SK-N-SH treated with all-trans-retinoic acid at 6 μM for 48 hours (cell line): ENCODE measurements around the gene ALPP.

Source experiments
- ATAC-seq: fragments of 200-7000 bp; cut with Tn5 transposase; 3 replicates; pipeline ENCODE4 v1.9.1; 2020; ENCODE audit warnings: mild to moderate bottlenecking, moderate library complexity
- ARNTL ChIP-seq: fragments of 450-650 bp; formaldehyde crosslinking; IDR thresholded peaks from 2 replicates; pipeline ENCODE4 v1.5.0; 2020; ENCODE audit warnings: low read depth, mild to moderate bottlenecking, moderate library complexity, borderline replicate concordance
- BACH2 ChIP-seq: fragments of 250-450 bp; sonication (Bioruptor Pico); IDR thresholded peaks from 2 replicates; pipeline ENCODE4 v1.9.0; 2021; ENCODE audit warnings: mild to moderate bottlenecking, borderline replicate concordance
- CSDC2 ChIP-seq: fragments of 250-450 bp; sonication (Bioruptor Pico); IDR thresholded peaks from 2 replicates; pipeline ENCODE4 v1.5.0; 2020; ENCODE audit warnings: mild to moderate bottlenecking, moderate library complexity
- CSRNP3 ChIP-seq: fragments of 250-450 bp; sonication (Bioruptor Pico); IDR thresholded peaks from 2 replicates; pipeline ENCODE4 v1.5.1; 2021; ENCODE audit warnings: mild to moderate bottlenecking, moderate library complexity
- GLIS3 ChIP-seq: fragments of 250-450 bp; sonication (Bioruptor Pico); IDR thresholded peaks from 2 replicates; pipeline ENCODE4 v1.5.0; 2020; ENCODE audit warnings: mild to moderate bottlenecking, moderate library complexity
- ISL1 ChIP-seq: fragments of 250-450 bp; sonication (Bioruptor Pico); IDR thresholded peaks from 2 replicates; pipeline ENCODE4 v2.1.2; 2022; ENCODE audit warnings: mild to moderate bottlenecking, moderate library complexity
- OSR1 ChIP-seq: fragments of 250-450 bp; sonication (Bioruptor Pico); IDR thresholded peaks from 2 replicates; pipeline ENCODE4 v1.8.0; 2022; ENCODE audit warnings: moderate library complexity, mild to moderate bottlenecking, inconsistent platforms
- PATZ1 ChIP-seq: fragments of 250-450 bp; sonication (Bioruptor Pico); IDR thresholded peaks from 2 replicates; pipeline ENCODE4 v1.8.0; 2020; ENCODE audit warnings: mild to moderate bottlenecking, moderate library complexity, borderline replicate concordance
- POU6F1 ChIP-seq: fragments of 250-450 bp; sonication (Bioruptor Pico); IDR thresholded peaks from 2 replicates; pipeline ENCODE4 v1.8.0; 2021; ENCODE audit warnings: low read depth, mild to moderate bottlenecking, moderate library complexity, borderline replicate concordance
- PPARA ChIP-seq: fragments of 250-450 bp; sonication (Bioruptor Pico); IDR thresholded peaks from 2 replicates; pipeline ENCODE4 v1.5.0; 2020; ENCODE audit warnings: mild to moderate bottlenecking, borderline replicate concordance
- SNAI2 ChIP-seq: fragments of 250-450 bp; sonication (Bioruptor Pico); IDR thresholded peaks from 2 replicates; pipeline ENCODE4 v1.5.0; 2020; ENCODE audit warnings: mild to moderate bottlenecking, moderate library complexity
- TCF4 ChIP-seq: fragments of 250-450 bp; sonication (Bioruptor Pico); IDR thresholded peaks from 2 replicates; pipeline ENCODE4 v1.8.0; 2021; ENCODE audit warnings: mild to moderate bottlenecking, moderate library complexity, borderline replicate concordance
- TOX ChIP-seq: fragments of 250-450 bp; sonication (Bioruptor Pico); IDR thresholded peaks from 2 replicates; pipeline ENCODE4 v1.8.0; 2021; ENCODE audit warnings: mild to moderate bottlenecking, moderate library complexity, borderline replicate concordance
- ZC3H10 ChIP-seq: fragments of 250-450 bp; sonication (Bioruptor Pico); IDR thresholded peaks from 2 replicates; pipeline ENCODE4 v1.5.1; 2021; ENCODE audit warnings: mild to moderate bottlenecking, moderate library complexity
- ZFP3 ChIP-seq: fragments of 250-450 bp; sonication (Bioruptor Pico); IDR thresholded peaks from 2 replicates; pipeline ENCODE4 v1.5.0; 2020; ENCODE audit warnings: mild to moderate bottlenecking, moderate library complexity
- ZFP30 ChIP-seq: fragments of 450-650 bp; formaldehyde crosslinking; IDR thresholded peaks from 2 replicates; pipeline ENCODE4 v1.5.0; 2022; ENCODE audit warnings: mild to moderate bottlenecking, moderate library complexity
- ZNF565 ChIP-seq: fragments of 450-650 bp; formaldehyde crosslinking; conservative IDR thresholded peaks from 2 replicates; pipeline ENCODE4 v1.5.0; 2020; ENCODE audit warnings: low read depth, mild to moderate bottlenecking, moderate library complexity
- ZNF70 ChIP-seq: fragments of 450-650 bp; formaldehyde crosslinking; IDR thresholded peaks from 2 replicates; pipeline ENCODE4 v1.5.0; 2020; ENCODE audit warnings: mild to moderate bottlenecking, moderate library complexity
- ZNF8 ChIP-seq: fragments of 450-650 bp; formaldehyde crosslinking; IDR thresholded peaks from 2 replicates; pipeline ENCODE4 v1.5.0; 2020; ENCODE audit warnings: mild to moderate bottlenecking, moderate library complexity
- TF ChIP-seq, protein P1 (sequence below): fragments of 250-450 bp; sonication (Bioruptor Pico); IDR thresholded peaks from 2 replicates; pipeline ENCODE4 v1.5.0; 2020; ENCODE audit warnings: mild to moderate bottlenecking, moderate library complexity
- TF ChIP-seq, protein P2 (sequence below): fragments of 250-450 bp; sonication (Bioruptor Pico); IDR thresholded peaks from 2 replicates; pipeline ENCODE4 v1.5.1; 2020; ENCODE audit warnings: low read depth, mild to moderate bottlenecking, moderate library complexity

ALPP gene

DNA sequence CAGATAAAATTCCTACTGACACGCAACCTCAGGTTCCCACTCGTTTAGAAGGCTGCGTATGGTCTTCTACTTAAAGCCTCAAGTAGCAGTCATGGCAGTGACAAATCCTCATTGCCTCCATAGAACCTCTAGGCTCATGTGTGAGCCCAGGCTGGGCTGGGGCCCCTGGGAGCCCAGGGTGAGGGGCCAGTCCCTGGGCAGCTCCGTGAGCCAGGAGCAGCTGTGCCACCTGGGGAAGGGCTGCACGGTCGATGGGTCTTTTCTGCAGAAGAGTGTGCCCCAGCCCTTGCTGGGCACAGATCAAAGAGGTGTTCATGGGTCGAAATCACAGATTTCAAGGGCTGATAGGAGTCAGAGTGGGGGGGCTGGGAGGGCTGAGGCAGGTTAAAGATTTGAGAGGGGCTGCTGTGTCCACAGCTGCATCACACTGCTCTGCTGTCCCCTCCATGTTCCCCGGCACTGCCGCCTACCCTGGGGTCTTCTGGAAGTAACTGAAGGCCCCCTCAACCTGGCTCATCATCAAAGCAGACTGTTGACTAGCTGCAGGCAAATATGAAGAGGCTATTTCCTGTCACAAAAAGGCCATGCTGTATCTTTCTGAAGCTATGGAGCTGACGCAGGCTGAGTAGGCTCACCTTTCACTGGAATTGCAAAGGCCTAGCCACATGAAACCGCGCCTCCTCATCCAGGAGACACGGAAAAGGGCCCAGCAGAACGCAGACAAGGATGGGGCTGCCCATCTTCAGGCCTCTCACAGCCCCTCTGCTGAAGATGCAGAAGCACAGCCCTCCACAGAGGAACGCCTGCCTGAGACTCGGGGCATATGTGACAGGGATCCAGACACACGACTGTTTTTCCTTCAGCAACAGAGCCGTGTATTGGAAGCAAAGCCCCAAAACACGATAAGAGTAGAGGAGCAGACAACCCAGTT, 35.7 kb upstream of the ALPP start:
- ATAC-seq, result no peak
- TF ChIP-seq ZC3H10 (CRISPR knock-in tag) (no peak), SNAI2 (CRISPR knock-in tag) (no peak), ISL1 (CRISPR knock-in tag) (no peak), ZFP30 (CRISPR knock-in tag) (no peak), ZNF70 (CRISPR knock-in tag) (no peak), PATZ1 (no peak), GLIS3 (no peak), CSRNP3 (CRISPR knock-in tag) (no peak), BACH2 (CRISPR knock-in tag) (no peak), ZFP3 (no peak), ARNTL (CRISPR knock-in tag) (no peak), TCF4 (CRISPR knock-in tag) (no peak), PPARA (CRISPR knock-in tag) (no peak), CSDC2 (no peak), TOX (CRISPR knock-in tag) (no peak), POU6F1 (CRISPR knock-in tag) (no peak), ZNF565 (no peak)
- TF ChIP-seq, protein P1, sequence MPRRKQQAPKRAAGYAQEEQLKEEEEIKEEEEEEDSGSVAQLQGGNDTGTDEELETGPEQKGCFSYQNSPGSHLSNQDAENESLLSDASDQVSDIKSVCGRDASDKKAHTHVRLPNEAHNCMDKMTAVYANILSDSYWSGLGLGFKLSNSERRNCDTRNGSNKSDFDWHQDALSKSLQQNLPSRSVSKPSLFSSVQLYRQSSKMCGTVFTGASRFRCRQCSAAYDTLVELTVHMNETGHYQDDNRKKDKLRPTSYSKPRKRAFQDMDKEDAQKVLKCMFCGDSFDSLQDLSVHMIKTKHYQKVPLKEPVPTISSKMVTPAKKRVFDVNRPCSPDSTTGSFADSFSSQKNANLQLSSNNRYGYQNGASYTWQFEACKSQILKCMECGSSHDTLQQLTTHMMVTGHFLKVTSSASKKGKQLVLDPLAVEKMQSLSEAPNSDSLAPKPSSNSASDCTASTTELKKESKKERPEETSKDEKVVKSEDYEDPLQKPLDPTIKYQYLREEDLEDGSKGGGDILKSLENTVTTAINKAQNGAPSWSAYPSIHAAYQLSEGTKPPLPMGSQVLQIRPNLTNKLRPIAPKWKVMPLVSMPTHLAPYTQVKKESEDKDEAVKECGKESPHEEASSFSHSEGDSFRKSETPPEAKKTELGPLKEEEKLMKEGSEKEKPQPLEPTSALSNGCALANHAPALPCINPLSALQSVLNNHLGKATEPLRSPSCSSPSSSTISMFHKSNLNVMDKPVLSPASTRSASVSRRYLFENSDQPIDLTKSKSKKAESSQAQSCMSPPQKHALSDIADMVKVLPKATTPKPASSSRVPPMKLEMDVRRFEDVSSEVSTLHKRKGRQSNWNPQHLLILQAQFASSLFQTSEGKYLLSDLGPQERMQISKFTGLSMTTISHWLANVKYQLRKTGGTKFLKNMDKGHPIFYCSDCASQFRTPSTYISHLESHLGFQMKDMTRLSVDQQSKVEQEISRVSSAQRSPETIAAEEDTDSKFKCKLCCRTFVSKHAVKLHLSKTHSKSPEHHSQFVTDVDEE, result no peak
- TF ChIP-seq, protein P2, sequence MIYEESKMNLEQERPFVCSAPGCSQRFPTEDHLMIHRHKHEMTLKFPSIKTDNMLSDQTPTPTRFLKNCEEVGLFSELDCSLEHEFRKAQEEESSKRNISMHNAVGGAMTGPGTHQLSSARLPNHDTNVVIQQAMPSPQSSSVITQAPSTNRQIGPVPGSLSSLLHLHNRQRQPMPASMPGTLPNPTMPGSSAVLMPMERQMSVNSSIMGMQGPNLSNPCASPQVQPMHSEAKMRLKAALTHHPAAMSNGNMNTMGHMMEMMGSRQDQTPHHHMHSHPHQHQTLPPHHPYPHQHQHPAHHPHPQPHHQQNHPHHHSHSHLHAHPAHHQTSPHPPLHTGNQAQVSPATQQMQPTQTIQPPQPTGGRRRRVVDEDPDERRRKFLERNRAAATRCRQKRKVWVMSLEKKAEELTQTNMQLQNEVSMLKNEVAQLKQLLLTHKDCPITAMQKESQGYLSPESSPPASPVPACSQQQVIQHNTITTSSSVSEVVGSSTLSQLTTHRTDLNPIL (CRISPR knock-in tag), result no peak

DNA sequence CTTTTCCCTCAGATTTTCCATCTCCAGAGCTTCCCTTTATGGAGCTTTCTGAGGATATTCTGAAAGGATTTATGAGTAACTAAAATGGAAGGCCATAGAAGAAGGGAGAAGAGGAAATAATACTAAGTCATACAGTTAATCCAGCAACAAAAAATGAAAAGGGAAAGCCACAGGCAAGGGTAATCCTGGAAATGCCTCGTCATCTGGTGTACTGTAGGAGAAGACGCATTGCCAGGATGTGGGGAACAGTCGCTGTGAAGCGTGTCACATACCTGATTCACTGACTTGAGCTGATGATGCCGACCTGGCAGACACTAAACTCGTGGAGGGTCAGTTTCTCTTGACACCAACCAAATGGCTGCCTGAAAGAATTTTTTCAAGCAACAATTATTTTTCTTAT, 34.7 kb upstream of the ALPP start:
- ATAC-seq, result no peak
- no peak for TF ChIP-seq ZC3H10 (CRISPR knock-in tag)
- no peak for TF ChIP-seq ZFP3
- no peak for TF ChIP-seq POU6F1 (CRISPR knock-in tag)
- no peak for TF ChIP-seq ISL1 (CRISPR knock-in tag)
- no peak for TF ChIP-seq OSR1 (CRISPR knock-in tag)
- TF ChIP-seq CSDC2, result no peak
- no peak for TF ChIP-seq ZNF8
- no peak for TF ChIP-seq ZFP30 (CRISPR knock-in tag)
- TF ChIP-seq, all 23 proteins: peak for 0
